HCT116 (cell line): ENCODE measurements around the gene CPED1. TPM values are rescaled to one million over a fixed set of nuclear protein-coding genes. Genes with fewer than 3 reads are reported as not detected.

Source experiments
- ATAC-seq: fragments of 200-7000 bp; cut with Tn5 transposase; 2 replicates; pipeline ENCODE4 v1.9.1; 2020; ENCODE audit warnings: mild to moderate bottlenecking, moderate library complexity
- BruUV-seq: library from RNA; stranded (reverse); fragments of 400-500 nt; replicated peaks from 2 replicates; lab custom pipeline; 2021; lab: Mats Ljungman, UMichigan
- CTCF ChIA-PET: fragments of 300-600 bp; sonication (Branson Sonifier 250); formaldehyde crosslinking; loops from one replicate; lab custom pipeline; 2021; ENCODE audit warnings: antibody characterized with exemption; lab: Charles Lee
- POLR2A ChIA-PET: fragments of 300-600, 350-600 bp; sonication (Branson Sonifier 250); formaldehyde crosslinking; loops from one replicate; lab custom pipeline; 2021; ENCODE audit warnings: antibody characterized with exemption; lab: Charles Lee
- RAD21 ChIA-PET, 2 experiments: fragments of 300-600 bp; sonication (Branson Sonifier 250); formaldehyde crosslinking; loops; one replicate each; lab custom pipeline; 2023; ENCODE audit warnings: low total read pairs in 2 of 2; ENCODE audit not compliant: uncharacterized antibody in 2 of 2, unreplicated experiment in 2 of 2, low non-redundant PET in 1 of 2; lab: Charles Lee
- DNase-seq: peaks from one replicate; pipeline ENCODE4 v3.0.0-alpha.2; 2010; ENCODE audit warnings: low read depth, low spot score
- H2AFZ ChIP-seq: fragments of 200-600 bp; shearing (Covaris generic), sonication (generic); 2 replicates; pipeline ENCODE4 v1.6.1; 2017; ENCODE audit warnings: low read depth, mixed run types, mixed read lengths, antibody characterized with exemption, low read length; ENCODE audit not compliant: poor library complexity, severe bottlenecking
- H3K27ac ChIP-seq: 2 replicates; pipeline ENCODE4 v1.5.1; 2012; ENCODE audit warnings: low read depth, low read length
- H3K27me3 ChIP-seq: fragments of 200-600 bp; sonication (generic); 2 replicates; pipeline ENCODE4 v1.6.1; 2016; ENCODE audit warnings: mixed run types, low read length, mixed read lengths; ENCODE audit not compliant: insufficient read depth
- H3K36me3 ChIP-seq, 2 experiments: fragments of 200-500 bp in 1 of 2; fragments of 200-600 bp in 1 of 2; sonication (Bioruptor generic) in 1 of 2; sonication (generic) in 1 of 2; 2 replicates each; pipeline versions ENCODE4 v1.5.1 to v1.6.1; 2014 to 2016; ENCODE audit warnings: low read length in 2 of 2, inconsistent platforms in 1 of 2, mixed read lengths in 1 of 2, mixed run types in 1 of 2; ENCODE audit not compliant: insufficient read depth in 2 of 2, control insufficient read depth in 1 of 2
- H3K4me1 ChIP-seq, 2 experiments: fragments of 200-600 bp in 1 of 2; sonication (generic) in 1 of 2; 2 replicates each; pipeline versions ENCODE4 v1.5.1 to v1.6.1; 2012 to 2017; ENCODE audit warnings: low read length in 2 of 2, inconsistent platforms in 1 of 2, mild to moderate bottlenecking in 1 of 2, mixed read lengths in 1 of 2, mixed run types in 1 of 2, moderate library complexity in 1 of 2; ENCODE audit not compliant: insufficient read depth in 2 of 2, control insufficient read depth in 1 of 2
- H3K4me2 ChIP-seq: fragments of 200-600 bp; sonication (generic); 2 replicates; pipeline ENCODE4 v1.6.1; 2017; ENCODE audit warnings: mixed run types, low read length, mixed read lengths
- H3K4me3 ChIP-seq, 2 experiments: fragments of 200-600 bp in 1 of 2; sonication (generic) in 1 of 2; replicated peaks in 1 of 2; 2 replicates each; pipeline ENCODE4 v1.5.1; 2011 to 2016; ENCODE audit warnings: low read length in 2 of 2, control low read depth in 1 of 2, low read depth in 1 of 2, mild to moderate bottlenecking in 1 of 2, mixed read lengths in 1 of 2, mixed run types in 1 of 2
- H3K79me2 ChIP-seq: fragments of 200-600 bp; sonication (generic); 2 replicates; pipeline ENCODE4 v1.6.1; 2017; ENCODE audit warnings: mild to moderate bottlenecking, mixed run types, low read length, moderate library complexity, mixed read lengths; ENCODE audit not compliant: insufficient read depth
- H3K9ac ChIP-seq: fragments of 200-600 bp; sonication (generic); 2 replicates; pipeline ENCODE4 v1.6.1; 2016; ENCODE audit warnings: low read length, mixed read lengths
- H3K9me2 ChIP-seq: fragments of 200-600 bp; sonication (generic), shearing (Covaris generic); 2 replicates; pipeline ENCODE4 v1.6.1; 2017; ENCODE audit warnings: mixed run types, mild to moderate bottlenecking, moderate library complexity; ENCODE audit not compliant: insufficient read depth
- H3K9me3 ChIP-seq, 2 experiments: fragments of 200-500 bp in 1 of 2; fragments of 200-600 bp in 1 of 2; sonication (Bioruptor generic) in 1 of 2; sonication (generic) in 1 of 2; 2 replicates each; pipeline ENCODE4 v1.6.1; 2014 to 2017; ENCODE audit warnings: low read length in 2 of 2, mixed read lengths in 2 of 2, inconsistent platforms in 1 of 2, low read depth in 1 of 2, mild to moderate bottlenecking in 1 of 2, mixed run types in 1 of 2, moderate library complexity in 1 of 2; ENCODE audit not compliant: control insufficient read depth in 1 of 2, insufficient read depth in 1 of 2
- H4K20me1 ChIP-seq: fragments of 200-600 bp; sonication (generic), shearing (Covaris generic); 2 replicates; pipeline ENCODE4 v1.6.1; 2017; ENCODE audit warnings: mixed run types, mild to moderate bottlenecking, moderate library complexity; ENCODE audit not compliant: insufficient read depth
- CTCF ChIP-seq, 3 experiments: fragments of 200-600 bp in 1 of 3; sonication (generic) in 1 of 3; IDR thresholded peaks in 2 of 3; conservative IDR thresholded peaks in 1 of 3; 2 replicates each; pipeline ENCODE4 v1.5.1; 2012 to 2017; ENCODE audit warnings: low read depth in 2 of 3, low read length in 2 of 3, antibody characterized with exemption in 1 of 3, borderline replicate concordance in 1 of 3, control low read depth in 1 of 3, mild to moderate bottlenecking in 1 of 3, mixed read lengths in 1 of 3, mixed run types in 1 of 3, moderate library complexity in 1 of 3; ENCODE audit not compliant: insufficient read depth in 1 of 3
- ELF1 ChIP-seq: IDR thresholded peaks from 2 replicates; pipeline ENCODE4 v1.6.1; 2012; ENCODE audit warnings: low read depth, borderline replicate concordance
- EZH2 ChIP-seq: fragments of 200-600 bp; sonication (generic); IDR thresholded peaks from 2 replicates; pipeline ENCODE4 v1.6.1; 2017; ENCODE audit warnings: antibody characterized with exemption, mixed run types
- FOSL1 ChIP-seq: IDR thresholded peaks from 2 replicates; pipeline ENCODE4 v1.6.1; 2012; ENCODE audit warnings: low read depth
- RAD21 ChIP-seq: IDR thresholded peaks from 2 replicates; pipeline ENCODE4 v1.6.1; 2012; ENCODE audit warnings: low read depth, mild to moderate bottlenecking
- ZBTB33 ChIP-seq: IDR thresholded peaks from 2 replicates; pipeline ENCODE4 v1.6.1; 2011; ENCODE audit warnings: mild to moderate bottlenecking, low read length, moderate library complexity; ENCODE audit not compliant: insufficient replicate concordance; ENCODE audit errors: extremely low read depth
- intact Hi-C: fragments of 100-400 bp; cut with micrococcal nuclease; formaldehyde crosslinking; loops from 2 replicates; pipeline ENCODE4 v1.10.0; 2022
- total RNA-seq: library from RNA; stranded (reverse); gene quantifications from one replicate; pipeline ENCODE4 v1.2.1, GENCODE V29; 2021; ENCODE audit not compliant: unreplicated experiment

Gene CPED1
- total RNA-seq, 1 experiment from 2014 or later, result 1.2 TPM

- no peak for TF ChIP-seq ELF1
Measured at GRCh38 chr7:121204537-121204936, 216.0 kb downstream of the CPED1 start (continued).

- ATAC-seq, result no peak
- ChIA-PET POLR2A (no interaction called here), RAD21 (no interaction called here), CTCF (no interaction called here)
- Histone ChIP-seq H3K9me3 (no peaks in the 10 kb centered on the region), H3K4me1 (peaks cover 0 to 15% of the 10 kb centered on the region in 2 experiments; a peak in 1 of 4 replicates), H3K9me2 (no peaks in the 10 kb centered on the region), H3K27me3 (no peaks in the 10 kb centered on the region), H3K4me2 (no peak overlapping the region), H4K20me1 (no peaks in the 10 kb centered on the region), H2AFZ (peak overlapping the region; percentile 12), H3K9ac (no peak overlapping the region), H3K4me3 (no peak overlapping the region), H3K79me2 (no peaks in the 10 kb centered on the region), H3K36me3 (no peaks in the 10 kb centered on the region), H3K27ac (no peak overlapping the region)
- no TSS peak for BruUV-seq
- intact Hi-C loops, result no loop called here
- no peak for TF ChIP-seq EZH2
- no peak for TF ChIP-seq FOSL1
- no peak for TF ChIP-seq CTCF (IDR thresholded peaks at IDR 0.05 in 2 of 3, conservative IDR thresholded peaks at IDR 0.05 in 1 of 3; ENCODE audit: borderline replicate concordance in 1 of 3, insufficient read depth in 1 of 3, low read depth in 2 of 3, low read length in 2 of 3)
- TF ChIP-seq RAD21, result no peak
- TF ChIP-seq ZBTB33, result no peak
- DNase-seq, result no peak
Measured at GRCh38 chr7:121205777-121206176, 217.3 kb downstream of the CPED1 start.
